Stimulated activated CD8-positive, alpha-beta memory T cell treated with anti-CD3 and anti-CD28 coated beads, Interleukin-7, amount 100 ng/mL, for 48 hours (primary cell): ENCODE measurements around the gene CEP112.
"Not testable (repeated sequence)": the region's sequence is repeated elsewhere in the genome, so short reads cannot be mapped to it uniquely, and the experiment has no call there.

Experiments
- DNase-seq, 2 donors: peaks; one replicate each; pipeline ENCODE4 v3.0.0-alpha.2; 2020; ENCODE audit warnings: low read depth in 1 of 2; ENCODE audit errors: extremely low read depth in 1 of 2

Gene CEP112

DNA sequence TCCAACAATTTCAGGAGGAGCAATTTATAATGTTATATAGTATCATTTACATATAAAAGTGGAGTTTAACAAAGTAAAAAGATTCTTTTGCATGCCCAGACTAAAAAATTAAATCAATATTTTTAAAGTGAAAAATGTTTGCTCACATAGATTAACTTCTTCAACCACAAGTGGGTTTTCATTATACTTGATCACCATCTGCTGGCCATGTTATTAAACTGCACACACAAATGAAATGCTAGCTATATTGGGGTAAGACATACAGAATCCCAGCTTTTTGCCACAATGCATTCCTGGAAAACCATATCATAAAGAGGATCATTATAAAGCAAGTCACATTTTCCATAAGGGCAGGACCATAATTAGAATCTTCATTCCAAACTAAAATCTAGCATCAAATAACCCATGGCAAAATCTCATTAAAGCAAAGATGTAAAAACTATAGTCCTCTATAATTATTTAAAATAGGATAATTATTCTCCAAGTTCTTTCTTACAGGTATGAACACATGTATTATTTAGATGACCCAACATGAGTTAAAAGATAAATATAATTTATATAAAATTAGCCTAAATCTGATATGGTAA, 26.3 kb downstream of the CEP112 start:
- no peak for DNase-seq

DNA sequence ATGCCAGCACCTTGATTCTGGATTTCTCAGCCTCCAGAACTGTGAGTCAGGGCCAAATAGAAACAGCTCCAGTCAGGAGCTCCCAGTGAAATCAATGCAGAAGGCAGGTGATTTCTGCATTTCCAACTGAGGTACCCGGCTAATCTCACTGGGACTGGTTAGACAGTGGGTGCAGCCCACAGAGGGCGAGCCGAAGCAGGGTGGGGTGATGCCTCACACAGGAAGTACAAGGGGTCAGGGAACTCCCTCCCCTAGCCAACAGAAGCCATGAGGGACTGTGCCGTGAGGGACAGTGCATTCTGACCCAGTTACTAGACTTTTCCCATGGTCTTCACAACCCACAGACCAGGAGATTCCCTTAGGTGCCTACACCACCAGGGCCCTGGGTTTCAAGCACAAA, 36.9 kb downstream of the CEP112 start:
- not testable (repeated sequence) for DNase-seq

DNA sequence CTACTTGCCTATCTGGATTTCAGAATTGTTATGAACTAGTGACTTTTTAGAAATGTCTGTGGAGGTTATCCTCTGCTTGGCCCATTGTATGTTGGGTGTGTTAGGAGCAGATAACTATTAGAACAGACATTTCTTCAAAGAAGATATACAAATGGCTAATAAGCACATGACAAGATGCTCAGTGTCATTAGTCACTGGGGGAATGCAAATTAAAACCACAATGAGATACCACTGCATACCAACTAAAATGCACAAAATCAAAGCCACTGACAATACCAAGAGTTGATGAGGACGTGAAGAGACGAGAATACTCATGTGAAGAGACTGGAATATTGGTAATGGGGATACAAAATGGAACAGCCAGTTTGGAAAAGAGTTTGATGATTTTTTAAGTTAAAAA, 39.2 kb downstream of the CEP112 start:
- DNase-seq: no peak

DNA sequence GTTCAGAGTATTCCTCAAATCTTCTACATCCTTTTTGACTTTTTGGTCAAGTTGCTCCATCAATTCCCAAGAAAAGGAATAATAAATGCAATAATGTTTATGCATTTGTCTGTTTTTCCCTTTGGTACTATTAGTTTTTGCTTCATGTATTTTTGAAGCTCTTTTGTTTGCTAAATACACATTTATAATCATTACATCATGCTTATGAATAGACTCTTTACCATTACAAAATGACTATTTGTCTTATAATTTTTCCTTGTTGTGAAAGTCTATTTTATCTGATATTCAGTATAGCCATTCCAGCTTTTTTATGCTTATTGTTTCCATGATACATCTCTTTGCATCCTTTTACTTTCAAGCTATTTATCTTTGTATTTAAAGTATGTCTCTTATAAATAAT, 41.2 kb downstream of the CEP112 start:
- DNase-seq: no peak

DNA sequence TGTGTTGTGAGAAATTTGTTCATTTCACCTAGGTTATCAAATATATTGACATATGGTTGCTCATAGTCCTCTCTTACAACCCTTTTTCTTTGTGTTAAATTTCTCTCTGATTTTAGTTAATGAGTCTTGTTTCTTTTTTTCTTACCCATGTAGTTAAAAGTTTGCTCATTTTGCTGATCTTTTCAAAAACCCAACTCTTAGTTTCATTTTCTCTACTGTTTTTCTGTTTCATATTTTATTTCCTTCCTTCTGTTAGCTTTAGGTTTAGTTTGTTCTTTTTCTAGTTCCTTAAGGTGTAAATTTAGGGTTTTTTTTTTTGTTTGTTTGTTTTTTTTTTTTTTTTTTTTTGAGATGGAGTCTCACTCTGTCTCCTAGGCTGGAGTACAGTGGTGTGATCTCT, 42.4 kb downstream of the CEP112 start:
- no peak for DNase-seq

DNA sequence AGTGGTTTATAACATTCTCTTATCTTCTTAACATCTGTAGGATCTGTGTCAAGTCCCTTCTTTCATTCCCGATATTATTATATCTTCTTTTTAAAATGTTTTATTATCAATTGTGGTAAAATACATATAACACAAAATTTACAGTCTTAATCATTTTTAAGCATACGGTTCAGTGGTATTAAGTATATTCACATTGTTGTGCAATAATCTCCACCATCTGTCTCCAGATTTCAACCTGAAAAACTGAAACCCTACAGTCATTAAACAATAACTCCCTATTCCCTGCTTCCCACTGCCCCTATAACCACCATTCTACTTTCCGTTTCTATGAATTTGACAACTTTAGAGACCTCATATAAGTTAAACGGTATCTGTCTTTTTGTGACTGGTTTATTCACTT, 45.5 kb downstream of the CEP112 start:
- DNase-seq: no peak

DNA sequence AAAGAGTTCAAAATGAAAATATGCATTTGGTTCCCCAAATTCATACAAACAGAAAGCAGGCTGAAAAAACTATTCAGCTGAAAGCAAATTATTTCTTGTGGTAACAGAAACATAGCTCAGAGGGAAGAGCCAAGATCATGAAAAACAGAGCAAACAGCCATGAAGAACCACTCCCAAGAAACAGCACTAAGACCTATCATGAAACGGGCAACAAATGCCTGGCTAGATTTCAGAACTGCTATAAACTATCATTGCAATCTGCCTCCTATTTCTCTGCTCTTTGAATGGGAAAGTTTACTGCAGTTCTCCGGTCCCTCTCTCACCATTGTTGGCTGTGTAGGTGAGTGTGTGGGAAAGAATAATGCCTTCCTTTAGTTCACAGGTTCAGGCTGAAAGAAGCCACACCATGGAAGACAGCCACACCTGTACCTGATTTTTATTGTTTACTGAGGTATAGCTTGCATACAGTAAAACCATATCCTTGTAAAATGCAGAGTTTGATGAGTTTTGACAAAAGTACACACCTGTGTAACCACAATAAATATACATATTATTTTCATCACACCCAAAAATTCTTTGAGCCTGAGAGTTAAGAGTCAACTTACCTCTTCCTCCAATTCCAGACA, 48.2 kb downstream of the CEP112 start:
- no peak for DNase-seq

DNA sequence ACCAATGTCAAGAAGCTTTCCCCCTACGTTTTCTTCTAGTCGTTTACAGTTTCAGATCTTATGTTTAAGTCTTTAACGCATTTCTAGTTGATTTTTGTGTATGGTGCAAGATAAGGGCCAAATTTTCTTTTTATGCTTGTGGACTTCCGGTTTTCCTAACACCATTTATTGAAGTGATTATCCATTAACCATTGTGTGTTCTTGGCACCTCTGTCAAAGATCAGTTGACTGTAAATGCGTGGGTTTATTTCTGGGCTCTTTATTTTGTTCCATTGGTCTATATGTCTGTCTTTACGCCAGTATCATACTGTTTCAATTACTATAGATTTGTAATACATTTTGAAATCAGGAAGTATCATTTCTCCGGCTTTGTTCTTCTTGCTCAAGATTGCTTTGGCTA, 49.5 kb downstream of the CEP112 start:
- no peak for DNase-seq

DNA sequence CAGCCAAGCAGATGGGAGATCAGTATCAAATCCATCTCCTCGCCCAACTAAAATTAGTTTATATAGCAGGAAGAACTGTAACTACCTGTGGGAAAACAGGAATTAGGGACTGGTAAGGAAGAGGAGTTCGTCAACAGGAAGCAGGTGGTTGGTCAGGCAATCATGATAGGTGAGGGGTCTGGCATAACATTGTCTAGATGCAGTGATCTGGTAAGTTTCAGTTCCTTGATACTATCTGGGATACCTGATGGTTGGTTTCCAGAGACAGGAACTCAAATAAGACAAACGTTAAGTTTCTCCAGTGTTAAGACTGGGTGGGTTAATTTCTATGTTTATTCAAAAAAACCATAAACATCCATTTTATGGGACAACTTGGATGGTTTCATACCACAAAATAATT, 53.8 kb downstream of the CEP112 start:
- DNase-seq: no peak

DNA sequence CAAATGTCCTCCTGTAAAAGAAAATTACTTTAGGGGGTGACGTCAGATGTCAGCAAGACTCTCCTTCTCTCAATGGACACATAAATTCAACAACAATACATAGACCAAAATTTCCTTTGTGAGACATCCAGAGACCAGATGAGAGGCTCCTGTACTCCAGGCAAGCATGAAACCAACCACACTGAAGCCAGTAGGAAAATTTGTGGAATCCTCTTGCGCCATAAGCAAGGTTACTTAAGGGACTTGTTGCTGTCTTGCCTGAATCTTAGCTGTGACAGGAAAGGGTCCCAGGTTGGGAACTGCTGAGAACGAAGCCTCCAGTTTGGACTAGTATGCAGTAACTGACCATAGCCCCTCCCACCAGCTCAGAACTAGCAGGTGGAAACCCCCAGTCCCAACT, 56.0 kb downstream of the CEP112 start:
- no peak for DNase-seq

DNA sequence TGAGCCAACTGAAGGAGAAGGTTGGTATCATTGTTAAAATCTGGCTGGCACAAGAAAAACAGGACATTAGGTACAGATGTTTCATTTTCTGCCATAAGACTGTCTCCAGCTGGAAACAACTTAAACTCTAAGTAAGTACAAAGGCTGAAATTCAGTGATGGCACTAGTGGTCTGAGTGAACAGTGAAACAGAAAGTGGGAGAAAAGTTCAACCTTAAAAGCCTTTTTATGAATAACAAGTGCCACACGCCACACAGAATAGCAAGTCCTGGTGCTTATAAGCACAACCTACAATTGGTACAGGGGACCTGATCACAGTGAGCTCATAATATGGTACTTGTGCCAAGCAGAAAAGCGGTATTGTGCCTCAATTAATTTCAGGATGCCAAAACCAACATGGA, 56.7 kb downstream of the CEP112 start:
- DNase-seq: no peak

DNA sequence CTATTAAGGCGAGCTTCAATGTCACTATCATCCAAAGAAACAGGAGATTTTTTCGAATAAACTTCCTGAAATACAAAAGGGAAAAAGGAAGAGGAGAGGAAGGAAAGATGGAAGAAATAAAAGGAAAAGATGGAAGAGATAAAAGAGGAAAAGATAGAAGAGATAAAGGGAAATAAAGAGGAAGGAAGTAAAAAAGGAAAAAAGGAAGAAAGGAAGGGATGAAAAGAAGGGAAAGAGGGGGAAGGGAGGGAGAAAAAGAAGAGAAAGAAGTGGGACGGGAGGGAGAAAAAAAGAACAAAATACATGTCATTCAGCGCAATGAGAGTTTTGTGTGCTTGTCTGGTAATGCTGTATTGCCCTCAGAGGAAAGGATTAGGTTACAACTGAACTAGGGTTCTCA, 62.2 kb downstream of the CEP112 start:
- DNase-seq: no peak

DNA sequence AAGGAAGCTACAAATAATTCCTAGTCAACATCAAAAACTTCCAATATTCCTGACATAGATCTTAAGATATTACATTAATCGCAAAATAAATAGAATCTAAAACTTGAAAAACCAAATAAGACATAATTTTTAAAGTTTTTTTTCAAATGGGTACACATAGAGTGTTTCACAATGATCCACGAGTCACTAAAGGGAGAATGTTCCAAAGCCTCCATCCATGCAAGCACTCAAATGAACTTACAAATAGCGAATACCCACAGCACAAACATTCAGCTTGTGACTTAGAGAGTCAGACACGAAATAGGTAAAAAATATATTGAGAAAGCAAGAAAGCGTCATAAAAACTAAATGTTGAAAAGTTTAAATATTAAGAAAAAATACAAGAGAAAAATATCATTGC, 65.7 kb downstream of the CEP112 start:
- no peak for DNase-seq

DNA sequence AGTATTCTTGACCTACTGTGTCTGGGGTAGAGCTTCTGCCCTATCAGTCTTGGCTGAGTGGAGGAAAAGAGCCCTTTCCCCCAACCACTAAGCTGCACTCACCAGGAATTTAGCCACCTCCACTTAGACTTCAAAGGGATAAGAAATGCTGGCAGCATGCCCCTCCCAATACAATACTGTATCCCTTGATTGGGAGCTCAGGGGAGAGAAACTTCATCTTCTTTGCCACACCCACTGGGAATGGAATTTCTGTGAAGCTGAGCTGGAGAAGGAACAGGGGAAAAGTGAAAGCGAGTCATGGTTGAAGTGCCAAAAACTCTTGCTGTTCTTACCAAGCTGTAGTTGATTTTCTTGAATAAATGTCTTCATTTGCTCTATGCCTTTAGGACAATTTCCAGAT, 68.8 kb downstream of the CEP112 start:
- no peak for DNase-seq

DNA sequence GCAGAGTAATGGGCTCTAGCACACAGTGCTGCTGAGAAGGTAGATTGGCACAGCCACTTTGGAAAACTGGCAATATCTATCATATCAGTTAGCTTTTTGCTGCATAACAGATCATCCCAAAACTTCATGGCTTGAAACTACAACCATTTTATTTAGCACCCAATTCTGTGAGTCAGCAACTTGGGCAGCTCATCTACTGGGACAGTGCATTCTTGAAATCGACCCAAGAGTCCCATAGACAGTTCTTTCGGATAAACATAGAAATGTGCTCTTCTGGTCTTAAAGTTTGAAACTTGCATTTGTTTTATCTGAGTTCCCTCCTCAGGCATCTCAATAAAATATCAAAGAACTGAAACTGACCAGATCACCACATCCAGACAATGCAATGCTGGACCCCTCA, 76.7 kb downstream of the CEP112 start:
- no peak for DNase-seq

DNA sequence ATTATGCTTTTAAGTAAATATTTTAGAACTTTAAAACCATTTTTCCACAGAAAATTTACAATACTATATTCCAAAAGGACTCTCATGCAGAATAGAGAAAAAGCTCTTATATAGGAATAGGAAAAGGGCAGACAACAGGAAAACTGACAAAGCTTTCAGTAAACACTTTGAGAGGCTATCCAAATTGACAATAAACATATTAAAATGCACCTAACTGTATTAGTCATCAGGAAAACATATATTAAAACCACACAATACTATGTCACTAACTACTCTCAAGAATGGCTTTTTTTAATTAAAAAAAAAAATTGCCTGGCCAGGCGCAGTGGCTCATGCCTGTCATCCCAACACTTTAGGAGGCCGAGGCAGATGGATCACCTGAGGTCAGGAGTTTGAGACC, 77.3 kb downstream of the CEP112 start:
- DNase-seq: no peak

DNA sequence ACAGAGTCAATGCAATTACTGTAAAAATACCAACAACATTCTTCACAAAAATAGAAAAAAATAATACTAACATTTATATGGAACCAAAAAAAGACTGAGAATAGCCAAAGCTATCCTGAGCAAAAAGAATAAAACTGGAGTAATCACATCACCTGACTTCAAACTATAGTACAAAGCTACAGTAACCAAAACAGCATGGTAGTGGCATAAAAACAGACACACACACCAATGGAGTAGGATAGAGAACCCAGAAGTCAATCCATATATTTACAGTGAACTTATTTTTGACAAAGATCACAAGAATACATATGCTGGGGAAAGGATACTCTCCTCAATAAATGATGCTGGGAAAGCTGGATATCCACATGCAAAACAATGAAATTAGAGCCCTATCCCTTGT, 84.2 kb downstream of the CEP112 start:
- DNase-seq: no peak

DNA sequence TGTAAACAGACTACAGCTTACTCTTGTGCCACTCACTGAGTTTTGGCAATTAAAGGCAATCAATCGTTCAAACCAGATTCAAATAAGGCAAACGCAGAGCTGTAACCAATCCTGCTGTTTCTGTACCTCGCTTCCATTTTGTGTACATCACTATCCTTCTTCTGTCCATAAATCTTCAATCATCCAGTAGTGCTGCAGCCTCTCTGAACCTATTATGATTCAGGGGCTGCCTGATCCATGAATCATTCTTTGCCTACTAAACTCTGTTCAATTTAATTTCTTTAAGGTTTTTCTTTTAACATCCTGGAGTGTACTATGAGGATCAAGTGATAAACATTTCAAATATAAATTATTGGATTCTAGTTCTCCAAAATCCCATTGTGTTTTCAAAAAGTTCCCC, 93.9 kb downstream of the CEP112 start:
- DNase-seq: no peak

DNA sequence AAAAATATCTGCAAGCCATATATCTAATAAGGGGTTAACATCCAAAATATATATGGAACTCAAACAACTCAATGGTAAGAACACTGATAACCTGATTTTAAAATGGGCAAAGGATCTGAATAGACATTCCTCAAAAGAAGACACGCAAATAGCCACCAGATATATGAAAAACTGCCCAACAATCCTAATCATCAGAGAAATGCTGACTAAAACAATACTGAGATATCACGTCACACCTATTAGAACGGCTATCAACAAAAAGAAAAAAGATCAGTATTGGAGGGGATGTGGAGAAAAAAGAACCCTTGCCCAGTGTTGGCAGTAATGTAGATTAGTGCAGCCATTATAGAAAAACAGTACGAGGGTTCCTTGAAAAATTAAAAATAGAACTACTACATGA, 97.2 kb downstream of the CEP112 start:
- DNase-seq: no peak

DNA sequence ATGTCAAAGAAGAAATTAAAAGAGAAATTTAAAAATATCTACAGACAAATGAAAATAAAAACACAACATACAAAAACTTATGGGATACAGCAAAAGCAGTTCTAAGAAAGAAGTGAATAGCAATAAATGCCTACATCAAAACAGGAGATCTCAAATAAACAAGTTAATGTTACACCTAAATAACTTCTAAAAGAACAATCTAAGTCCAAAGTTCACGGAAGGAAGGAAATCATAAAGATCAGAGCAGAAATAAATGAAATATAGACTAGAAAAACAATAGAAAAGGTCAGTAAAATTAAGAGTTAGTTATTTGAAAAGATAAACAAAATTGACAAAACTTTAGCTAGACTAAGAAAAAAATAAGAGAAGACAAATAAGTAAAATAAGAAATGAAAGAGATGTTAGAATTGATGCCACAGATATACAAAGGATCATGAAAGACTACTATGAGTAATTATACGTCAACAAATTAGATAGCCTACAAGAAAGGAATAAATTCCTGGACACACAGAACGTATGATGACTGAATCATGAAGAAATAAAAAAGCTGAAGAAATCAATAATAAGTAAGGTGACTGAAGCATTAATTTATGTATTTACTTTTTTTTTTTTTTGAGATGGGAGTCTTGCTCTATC, 100.4 kb downstream of the CEP112 start:
- DNase-seq: no peak

DNA sequence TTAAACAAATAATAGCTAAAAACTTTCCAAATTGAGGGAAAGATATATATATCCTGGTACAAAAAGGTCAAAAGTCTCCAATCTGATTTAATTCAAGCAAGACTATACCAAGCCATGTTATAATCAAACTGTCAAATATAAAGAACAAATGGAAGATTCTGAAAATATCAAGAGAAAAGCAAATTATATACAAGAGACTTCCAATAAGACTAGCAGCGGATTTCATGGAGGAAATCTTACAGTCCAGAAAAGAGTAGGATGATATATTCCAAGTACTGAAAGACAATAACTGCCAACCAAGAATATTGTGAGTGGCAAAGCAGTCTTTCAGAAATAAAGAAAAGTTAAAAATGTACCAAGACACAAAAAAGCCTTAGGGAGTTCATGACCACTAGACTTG, 102.2 kb downstream of the CEP112 start:
- no peak for DNase-seq

DNA sequence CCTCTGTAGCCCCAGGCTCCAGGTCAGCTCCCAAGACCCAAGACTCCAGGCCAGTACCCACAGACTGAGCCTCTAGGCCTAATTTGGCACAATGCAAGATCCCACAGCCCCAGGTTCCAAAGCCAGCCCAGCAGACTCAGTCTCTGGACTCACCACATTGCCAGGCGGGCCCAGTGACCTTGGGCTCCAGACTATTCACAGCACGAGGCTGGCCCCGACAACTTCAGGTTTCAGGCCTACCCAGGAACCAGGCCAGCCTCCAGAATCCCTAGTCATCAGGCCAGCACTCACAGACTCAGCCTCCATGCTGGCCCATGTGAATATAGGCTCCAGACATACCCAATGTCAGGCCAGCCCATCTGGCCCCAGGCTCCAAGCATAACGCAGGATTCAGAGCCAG, 103.8 kb downstream of the CEP112 start:
- DNase-seq: no peak

DNA sequence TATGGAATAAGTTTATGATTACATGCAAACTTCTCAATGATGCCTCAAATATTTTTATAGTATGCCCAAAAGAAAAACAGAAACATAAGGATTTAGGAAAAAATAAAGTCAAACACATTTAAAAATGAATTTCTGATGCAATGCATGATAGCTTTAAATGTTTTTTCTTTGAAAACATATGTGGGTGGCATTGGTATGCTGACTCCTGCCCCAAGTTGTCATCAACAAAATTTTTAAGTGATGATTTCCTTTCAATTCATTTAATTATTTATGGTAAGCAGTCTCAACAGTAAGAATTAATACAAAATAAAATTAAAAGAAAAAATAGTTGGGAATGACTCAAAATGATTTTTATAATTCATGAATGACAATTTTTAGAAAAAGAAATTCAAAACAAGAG, 104.9 kb downstream of the CEP112 start:
- no peak for DNase-seq
